ENCODE results near the gene TTF2.
A peak's percentile ranks its signal among the peaks of the same experiment; 100 is the strongest.
"Not testable (repeated sequence)": the region's sequence is repeated elsewhere in the genome, so short reads cannot be mapped to it uniquely, and the experiment has no call there.

Gene TTF2

DNA sequence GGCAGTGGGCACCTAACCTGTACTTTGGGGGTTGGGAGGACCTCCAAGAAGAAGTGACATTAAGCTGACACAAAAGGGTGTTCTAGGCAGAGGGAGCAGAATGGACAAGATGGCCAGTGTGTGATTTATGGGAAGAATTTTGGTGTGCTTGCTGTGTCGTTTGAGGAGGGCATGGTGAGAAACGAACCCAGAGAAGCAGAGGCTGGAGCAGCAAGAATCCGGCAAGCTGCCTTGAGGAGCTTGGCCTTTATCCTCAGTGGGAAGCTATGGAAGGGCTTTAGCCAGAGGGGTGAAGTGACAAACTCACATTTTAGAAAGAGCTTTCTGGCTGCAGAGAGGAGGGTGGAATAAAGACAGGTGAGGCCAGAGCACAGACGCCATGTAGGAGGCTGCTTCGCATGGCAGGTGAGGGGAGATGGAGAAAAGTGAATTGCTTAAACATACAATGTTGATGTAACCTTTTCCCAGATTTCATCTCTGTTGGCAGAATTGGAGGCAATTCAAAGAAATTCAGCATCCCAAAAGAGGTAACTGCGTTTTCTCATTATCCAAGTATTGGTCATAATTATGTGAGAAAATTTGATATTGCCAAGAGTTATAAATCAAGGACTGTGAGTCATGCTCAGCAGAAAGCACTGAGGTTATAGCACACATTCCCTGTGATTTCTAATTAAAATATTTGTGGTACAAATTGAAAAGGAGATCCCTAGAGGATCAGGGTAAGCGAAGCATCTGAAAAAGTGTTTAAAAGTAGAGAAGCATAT lies 34.9 kb downstream of the TTF2 start:
- no peak for DNase-seq

DNA sequence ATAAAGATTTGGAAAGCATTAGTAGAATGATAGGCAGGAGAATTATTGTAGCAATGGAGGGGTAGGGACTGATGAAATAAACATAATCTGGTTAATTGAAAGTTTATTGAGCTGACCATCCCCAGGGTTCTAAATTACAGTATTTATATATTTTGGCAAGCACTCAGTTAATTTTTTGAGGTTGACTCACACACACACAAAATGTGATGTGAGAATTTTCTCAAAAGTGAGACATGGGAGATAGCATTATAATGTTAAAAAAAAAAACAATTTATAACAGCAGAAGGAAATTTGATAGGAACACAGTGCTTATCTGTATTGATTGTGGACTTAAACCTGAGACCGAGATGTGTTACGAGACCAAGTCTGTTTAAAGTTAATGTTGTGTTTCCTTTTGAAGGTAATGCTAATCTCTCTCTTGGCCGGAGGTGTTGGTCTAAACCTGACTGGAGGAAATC lies 36.9 kb downstream of the TTF2 start:
- DNase-seq = no peak

DNA sequence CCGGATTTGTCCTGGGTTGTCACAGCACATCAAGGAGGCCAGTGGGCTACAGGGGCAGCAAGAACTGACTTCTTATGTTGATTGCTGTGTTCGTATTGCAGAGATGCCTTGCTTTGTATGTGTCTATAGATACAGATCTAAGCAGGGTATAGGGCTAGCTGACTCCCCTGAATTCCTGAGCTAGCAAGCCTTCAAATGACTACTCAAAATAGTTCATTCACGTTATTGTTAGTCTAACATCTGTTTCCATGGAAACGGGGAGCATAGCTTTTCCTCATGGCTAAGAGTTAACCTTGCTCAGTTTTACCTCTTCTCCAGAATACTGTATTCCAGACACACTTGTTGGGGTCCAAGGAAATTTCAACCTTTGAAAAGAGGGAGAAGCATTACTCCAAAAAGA lies 37.3 kb downstream of the TTF2 start:
- no peak for DNase-seq

DNA sequence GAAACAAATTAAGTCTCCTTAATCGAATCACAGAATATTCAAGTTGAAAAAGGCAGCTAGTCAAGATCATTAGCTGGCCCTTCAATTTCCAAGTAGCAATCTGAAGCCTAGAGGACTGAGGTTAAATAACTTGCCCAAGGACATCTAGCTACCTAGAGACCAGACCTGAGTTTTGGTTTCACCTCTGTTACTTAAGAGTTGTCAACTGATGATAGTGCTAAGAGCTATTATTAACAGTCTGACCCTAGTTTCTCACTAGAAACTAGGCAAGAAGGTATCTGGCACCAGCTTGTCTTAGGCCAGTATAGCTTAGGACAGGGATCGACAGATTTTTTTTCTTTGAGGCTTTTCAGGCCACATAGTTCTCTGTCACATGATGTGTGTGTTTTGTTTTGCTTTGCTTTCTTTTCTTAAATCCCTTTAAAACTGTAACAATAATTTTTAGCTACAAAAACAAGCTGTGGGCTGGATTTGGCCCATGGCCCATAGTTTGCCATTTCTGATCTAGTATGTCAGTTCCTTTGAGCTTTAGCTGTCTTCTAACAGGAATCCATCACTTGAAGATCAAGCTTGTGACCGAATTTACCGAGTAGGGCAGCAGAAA lies 38.3 kb downstream of the TTF2 start:
- DNase-seq = no peak

DNA sequence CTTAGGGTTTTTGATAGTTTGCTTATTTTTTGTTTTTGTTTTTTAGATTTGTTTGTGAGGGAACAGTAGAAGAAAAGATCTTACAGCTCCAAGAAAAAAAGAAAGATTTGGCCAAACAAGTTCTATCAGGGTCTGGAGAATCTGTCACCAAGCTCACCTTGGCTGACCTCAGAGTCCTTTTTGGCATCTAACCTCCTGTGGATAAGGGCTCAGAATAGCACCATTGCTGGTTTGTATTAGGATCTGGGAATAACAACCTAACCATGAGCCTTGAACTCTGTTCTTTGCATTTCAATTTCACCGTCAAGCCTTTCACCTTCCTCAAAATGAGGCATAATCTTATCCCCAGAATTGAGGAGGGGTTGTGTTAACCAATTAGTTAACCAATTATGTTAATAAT lies 41.2 kb downstream of the TTF2 start:
- no peak for DNase-seq

DNA sequence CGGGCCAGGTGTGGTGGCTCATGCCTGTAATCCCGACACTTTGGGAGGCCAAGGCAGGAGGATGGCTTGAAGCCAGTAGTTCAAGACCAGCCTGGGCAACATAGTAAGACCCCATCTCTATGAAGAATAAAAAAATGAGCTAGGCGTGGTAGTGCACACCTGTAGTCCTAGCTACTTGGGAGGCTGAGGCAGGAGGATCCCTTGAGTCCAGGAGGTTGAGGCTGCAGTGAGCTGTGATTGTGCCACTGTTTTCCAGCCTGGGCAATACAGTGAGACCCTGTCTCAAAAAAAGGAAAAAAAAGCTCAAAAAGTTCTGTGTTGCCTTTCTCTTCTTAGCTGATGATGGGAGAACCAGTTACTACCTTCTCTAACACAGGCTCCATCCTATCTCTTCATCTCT lies 41.7 kb downstream of the TTF2 start:
- DNase-seq = not testable (repeated sequence)

DNA sequence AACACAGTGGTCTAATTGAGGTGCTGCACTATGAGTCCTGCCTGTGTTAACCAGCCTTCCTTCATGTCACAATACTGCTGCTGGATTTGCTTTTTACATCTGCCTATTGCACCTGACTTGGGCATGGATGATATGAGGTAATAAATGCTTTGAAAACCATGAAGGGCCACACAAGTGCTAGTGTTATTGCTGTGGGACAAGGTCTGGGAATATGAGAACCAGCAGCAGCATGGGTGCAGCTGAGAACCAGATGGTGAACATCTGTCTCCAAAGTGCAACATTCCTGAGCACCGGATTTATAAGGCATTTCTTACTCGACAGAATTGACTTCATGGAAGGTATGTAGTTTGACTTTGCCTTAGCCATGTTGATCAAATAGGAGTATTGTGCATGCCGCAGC lies 44.9 kb downstream of the TTF2 start:
- no peak for DNase-seq

DNA sequence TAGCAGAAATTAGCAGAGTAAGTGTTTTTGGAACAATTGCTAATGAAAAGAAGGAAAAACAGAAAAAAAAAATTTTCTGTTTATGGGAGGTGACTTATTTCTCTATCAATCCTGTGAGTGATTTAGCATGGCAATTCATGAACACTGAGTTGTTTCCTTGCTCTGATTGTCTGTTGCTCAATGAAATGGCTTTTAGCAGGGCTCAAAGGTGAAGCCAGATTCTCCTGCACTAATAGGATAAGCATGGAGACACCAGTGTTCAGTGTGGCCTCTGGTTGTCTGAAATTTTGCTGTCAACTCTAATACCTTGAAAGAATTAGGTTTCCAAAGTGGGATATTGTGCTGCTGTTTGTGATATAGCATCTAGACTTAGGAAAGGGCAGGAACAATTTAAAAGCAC lies 45.6 kb downstream of the TTF2 start:
- no peak for DNase-seq

DNA sequence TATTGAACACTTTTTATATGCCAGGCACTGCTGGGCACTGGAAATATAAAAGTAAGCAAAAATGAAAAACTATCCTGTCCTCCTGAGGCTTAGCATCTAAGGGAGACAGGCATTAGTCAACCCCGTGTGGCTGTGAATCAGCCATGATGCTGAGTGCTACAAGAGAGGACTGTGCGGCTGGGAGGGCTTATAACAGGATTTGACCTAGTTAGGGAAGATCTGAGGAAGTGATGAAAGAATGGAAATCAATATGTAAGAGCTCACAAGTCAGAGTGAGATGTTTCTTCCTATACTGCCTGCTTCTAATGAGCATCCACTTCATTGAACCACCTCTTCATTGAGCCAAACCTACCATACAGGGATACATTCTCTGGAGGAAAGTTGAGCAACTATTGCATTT lies 46.4 kb downstream of the TTF2 start:
- no peak for DNase-seq

DNA sequence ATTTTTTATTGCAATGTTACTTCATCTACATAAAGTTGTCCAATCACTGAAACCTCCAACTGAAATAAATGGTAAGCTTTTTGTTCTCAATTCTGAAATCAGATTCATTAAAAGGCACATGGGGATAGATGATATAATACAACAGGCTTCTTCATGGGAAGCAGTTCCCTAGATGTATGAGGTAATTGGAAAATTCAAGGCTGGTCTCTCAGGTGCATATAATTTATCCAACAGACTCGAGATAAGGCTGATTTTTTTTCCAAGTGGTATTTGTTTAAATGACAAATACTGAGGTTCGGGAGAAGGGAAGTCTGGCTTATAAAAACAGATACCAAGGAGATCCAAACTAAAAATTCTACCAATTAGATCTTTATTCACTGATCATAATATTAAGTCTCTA lies 47.2 kb downstream of the TTF2 start:
- no peak for DNase-seq

DNA sequence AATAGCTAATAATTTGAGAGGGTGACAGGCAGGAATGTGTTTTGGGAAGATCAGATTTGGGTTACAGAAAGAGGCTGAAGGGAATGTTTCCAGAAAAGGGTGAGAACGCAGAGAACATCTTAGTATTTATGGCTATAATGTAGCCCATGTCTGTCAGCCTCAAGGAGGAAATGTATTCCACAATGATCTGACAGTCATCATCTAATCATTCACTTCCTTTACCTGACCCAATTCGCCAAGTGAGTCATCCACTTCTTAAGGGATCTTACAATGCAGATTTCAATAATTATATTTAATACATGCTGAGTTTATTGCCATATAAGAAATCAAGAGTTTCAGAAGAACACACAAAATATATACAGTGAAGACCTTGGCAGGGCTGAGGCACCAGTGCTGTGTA lies 50.6 kb downstream of the TTF2 start:
- no peak for DNase-seq

DNA sequence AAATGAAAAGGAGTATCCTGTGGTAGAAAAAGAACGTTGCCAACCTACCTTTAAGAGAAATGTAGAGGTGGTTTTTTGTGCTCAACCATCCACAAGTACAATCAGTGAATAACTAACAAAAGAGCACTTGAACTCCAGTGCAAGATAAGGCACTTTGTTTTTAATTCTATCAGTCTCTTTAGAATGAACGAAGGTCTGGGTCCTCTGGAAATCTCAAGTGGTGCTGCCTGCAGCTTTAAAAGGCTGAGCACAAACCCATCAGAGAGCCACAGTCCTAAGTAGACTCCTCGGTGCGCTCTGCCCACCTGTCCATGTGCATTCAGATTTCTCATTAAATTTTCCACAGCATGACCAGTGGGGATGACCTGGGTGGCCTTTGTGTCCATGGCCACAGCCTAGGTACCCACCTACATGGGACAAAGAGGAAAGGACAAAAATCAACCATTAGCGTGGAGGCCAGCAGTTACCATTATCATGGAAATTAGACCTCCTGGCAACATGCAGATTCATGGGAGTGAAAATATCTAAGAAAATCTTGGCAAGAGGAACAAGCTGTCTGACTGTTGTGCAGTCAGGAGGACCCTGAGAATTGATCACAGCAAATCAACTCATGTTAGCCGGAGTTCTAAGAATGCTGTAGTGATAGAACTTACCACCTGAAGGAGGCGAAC lies 52.1 kb downstream of the TTF2 start:
- DNase-seq = no peak

DNA sequence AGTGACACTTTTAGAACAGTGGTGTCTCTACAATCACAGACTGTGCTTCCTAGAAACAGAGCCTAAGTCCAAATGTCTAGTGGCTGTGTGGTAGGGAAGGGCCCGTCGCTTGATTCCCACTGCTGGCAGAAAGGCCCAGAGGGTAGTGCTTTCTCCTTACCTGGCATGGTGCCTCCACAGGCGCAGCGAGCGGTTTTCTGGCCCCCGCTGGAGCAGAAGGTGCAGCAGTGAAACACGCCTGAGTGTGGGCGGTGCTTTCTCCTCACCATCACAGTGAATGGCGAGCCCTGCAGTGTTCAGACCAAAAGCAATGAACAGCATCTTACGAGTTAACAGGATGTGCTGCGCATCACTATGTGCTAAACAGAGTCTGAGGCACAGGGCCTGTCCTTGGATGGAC lies 53.1 kb downstream of the TTF2 start:
- DNase-seq = no peak

DNA sequence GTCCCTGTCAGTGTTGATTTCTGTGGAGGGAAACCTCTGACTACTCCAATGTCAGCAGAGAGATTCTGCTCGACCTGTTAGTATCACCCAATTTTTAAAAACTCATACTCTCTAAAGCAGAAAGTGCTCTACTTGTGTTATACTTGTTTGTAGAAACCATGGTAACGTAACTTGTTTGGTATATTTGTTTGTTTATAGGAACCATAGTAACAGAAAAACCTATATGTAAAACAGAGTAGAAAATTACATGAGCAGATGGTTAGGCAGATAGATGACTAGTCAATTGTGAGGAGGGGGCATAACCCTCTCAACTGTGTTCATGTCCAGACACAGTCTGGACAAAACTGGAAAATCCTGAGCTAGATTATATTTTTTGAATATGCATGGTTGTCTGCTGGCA lies 54.8 kb downstream of the TTF2 start:
- no peak for DNase-seq

DNA sequence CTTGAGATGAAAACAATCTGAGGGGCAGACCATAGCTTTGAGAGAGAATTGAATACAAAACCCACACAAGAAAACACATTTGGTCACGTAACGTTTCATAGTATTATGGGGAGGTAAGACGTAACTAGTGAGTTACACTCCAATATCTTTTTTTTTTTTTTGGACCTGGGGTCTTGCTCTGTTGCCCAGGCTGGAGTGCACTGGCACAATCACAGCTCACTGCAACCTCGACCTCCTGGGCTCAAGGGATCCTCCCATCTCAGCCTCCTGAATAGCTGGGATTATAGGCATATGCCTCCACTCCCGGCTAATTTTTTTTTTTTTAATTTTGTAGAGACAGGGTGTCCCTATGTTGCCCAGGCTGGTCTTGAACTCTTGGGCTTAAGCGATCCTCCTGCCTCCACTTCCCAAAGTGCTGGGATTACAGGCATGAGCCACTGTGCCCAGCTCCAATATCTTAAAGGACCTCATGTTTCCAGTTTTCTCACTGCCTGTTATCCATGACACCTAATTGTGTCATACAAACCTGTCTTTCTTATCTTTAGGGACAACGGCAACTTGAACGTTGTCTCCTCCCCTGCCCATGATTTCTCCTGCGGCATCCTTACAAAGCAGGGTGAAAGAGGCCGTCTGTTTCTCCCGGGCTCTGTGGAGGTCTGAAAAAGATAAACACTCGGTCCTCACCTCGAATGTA lies 56.1 kb downstream of the TTF2 start:
- DNase-seq = no peak

DNA sequence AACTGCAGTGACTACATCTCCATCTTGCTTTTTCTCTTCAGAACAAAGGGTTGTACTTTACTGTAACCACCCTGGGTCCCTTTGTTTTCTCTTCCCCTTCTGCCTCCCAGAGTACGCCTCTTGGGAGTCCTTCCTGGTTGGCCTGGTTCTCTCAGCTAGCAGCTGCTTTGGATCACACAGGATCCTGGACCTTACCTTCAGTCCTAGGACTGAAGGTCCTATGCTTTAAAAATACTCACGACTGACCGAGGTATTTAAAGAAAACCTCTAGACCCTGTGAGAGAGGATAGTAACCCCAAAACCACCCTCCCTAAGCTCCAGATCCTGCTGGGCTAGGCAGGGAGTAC lies 56.6 kb downstream of the TTF2 start:
- DNase-seq = no peak

DNA sequence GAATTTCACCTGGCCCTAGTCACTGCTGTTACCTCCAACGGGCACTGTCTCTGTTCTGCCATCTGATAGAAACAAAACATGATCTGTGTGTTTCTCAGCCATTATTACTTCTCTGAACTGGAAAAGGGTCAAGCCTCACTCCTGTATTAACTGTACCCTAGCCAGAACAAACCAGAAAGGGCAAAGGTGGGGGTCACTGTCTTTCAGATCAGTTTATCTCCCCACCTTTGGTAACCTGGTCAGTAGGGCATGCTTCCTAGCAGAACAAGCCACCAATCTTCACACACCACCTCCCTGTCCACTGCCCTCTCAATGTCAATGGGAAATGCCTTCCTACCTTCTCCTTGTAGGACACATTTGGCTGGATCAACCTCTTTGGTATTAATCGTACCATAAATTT lies 57.6 kb downstream of the TTF2 start:
- DNase-seq = no peak

DNA sequence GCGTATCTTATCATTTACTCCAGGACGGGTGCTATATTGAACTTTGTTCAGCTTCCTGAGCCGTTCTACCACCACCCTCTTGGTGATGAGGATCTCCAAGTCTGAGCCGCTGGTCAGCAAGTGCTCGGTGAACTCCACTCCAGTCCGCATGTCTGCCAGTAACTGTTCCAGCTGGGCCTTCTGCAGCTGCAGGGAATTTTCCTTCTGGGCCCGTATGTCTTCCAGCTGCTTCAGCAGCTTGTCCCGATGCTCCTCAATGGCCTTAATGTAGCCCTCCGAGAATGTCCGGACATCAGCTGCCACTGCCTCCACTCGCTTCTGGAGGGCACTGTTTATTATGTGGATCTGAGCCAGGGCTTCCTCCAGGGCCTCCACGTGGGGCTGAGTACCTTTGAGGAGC lies 58.0 kb downstream of the TTF2 start:
- no peak for DNase-seq

DNA sequence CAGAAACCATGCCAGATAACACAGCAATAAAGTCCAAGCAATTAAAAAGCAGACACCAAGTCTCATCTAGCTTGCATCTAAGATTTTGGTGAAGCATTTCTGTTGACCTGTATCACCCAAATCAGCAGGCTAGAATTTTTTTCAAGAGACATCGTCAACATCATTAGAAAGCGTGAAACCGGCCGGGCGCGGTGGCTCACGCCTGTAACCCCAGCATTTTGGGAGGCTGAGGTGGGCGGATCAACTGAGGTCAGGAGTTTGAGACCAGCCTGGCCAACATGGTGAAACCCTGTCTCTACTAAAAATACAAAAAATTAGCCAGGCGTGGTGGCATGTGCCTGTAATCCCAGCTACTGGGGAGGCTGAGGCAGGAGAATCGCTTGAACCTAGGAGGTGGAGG lies 59.0 kb downstream of the TTF2 start:
- not testable (repeated sequence) for DNase-seq

DNA sequence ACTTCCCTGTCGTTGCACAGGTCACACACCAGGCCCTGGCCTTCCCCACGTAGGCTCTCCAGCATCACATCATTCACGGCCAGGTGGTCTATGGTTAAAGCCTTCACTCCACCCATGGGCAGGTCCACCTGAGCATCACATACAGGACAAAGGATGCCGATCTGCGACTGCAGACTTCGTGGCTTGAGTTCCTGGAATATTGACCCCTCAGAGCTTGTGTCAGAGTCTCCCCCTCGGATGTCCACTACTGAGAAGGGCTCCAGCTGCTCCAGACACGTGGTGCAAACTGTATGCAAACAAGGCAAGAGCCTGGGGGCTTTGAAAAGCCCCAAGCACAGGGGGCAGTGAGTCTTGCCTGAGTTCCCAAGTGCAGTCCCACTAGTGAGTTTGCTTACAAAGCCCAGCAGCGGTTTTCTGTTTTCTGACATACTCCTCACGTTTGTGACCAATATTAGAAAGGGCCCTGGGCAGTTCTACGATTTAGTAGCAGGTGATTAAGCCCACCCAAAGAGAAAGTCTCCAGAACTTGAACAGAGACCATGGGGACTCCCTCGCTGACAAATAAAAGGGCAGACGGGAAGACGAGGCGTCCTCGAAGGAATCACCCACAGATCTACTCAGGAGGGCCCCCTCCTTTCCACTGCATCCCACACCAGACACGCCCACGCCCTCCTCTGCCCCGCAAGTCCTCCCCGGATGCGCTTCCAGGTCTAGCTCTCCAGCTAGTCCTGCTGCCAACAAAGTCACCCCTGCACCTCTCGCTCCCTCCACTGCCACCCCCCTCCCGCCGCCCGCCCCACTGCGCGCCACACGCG lies 60.9 kb downstream of the TTF2 start:
- DNase-seq = no peak

DNA sequence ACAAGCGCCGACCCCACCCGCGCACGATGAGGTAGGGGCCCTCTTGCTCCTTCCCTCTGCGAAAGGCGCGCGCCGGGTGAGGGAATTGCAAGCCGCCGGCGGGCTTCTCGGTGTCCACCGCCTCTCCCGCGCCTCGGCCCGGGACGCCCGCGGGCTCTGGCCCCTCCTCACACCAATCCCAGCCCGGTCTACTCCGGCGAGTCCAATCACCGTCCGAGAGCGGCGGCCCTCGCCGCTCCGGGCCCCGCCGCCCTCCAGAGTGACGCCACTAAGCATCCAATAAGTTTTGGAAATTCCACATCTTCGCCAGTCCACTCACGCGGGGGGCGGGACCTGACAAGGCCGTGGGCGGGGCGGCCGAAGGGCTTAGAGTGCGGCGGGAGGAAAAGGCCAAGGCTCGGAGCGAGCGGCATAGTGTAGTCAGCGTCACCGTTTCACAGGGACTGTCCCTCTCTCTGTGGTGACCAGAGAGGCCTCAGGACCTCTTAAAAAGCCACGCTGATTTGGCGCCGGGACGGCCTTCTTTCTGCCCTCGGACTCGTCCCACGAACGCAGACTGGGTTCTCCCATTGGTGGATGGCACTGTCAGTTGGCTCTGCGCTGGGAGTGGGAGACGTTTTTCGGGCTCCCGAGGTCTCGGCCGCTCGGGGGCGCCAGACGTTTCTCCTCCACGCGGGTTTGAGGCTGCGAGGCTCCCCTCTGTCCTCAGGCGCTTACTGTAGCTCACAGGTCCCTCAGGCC lies 61.6 kb downstream of the TTF2 start, which contains the start of gene TRIM45:
Gene TRIM45, minus strand, starts transcription at position 161 of the 741 bp plus-strand sequence. CDS start 548 bp downstream, outside the sequence.
- DNase-seq = peak; percentile 78
